Measurements from ENCODE around the gene GRB10. TPM values are rescaled to one million over a fixed set of nuclear protein-coding genes. Genes with fewer than 3 reads are reported as not detected.

GRB10 gene
- polyA plus RNA-seq, 3 donors, result 1.3 to 3.1 (median 1.5) TPM

- Mint-ChIP-seq H3K4me1 (peaks cover 38% of the 10 kb centered on the region), H3K36me3 (peaks cover 2 to 4% of the 10 kb centered on the region in 2 donors), H3K9me3 (peaks cover 3 to 5% (median 4%) of the 10 kb centered on the region in 7 donors), H3K4me3 (no peak overlapping the region), H3K27ac (no peak overlapping the region), H3K27me3 (ENCODE audit: low read depth in 3 of 3) (peaks cover 0 to 3% (median 0%) of the 10 kb centered on the region in 3 donors)
- Histone ChIP-seq H3K4me3 (replicated peaks in 1 of 3; ENCODE audit: low read depth in 2 of 3, low read length in 3 of 3) (no peak overlapping the region), H3K9me3 (replicated peaks in 1 of 2; ENCODE audit: control insufficient read depth in 1 of 2, insufficient read depth in 1 of 2, low read length in 2 of 2) (peaks cover 0 to 3% of the 10 kb centered on the region in 2 donors), H3K4me2 (replicated peaks; ENCODE audit: extremely low read depth, low read length, poor library complexity, severe bottlenecking) (no peak overlapping the region), H3K27me3 (ENCODE audit: control insufficient read depth in 2 of 2, insufficient read depth in 2 of 2, low read length in 2 of 2) (no peaks in the 10 kb centered on the region), H3K27ac (ENCODE audit: low read depth in 1 of 2, low read length in 2 of 2) (no peak overlapping the region), H3K4me1 (ENCODE audit: control insufficient read depth in 1 of 2, insufficient read depth in 2 of 2, low read length in 2 of 2) (peaks cover 6 to 19% of the 10 kb centered on the region in 2 donors), H4K20me1 (ENCODE audit: insufficient read depth, low read length) (no peaks in the 10 kb centered on the region), H3K79me2 (ENCODE audit: insufficient read depth, low read length) (no peaks in the 10 kb centered on the region), H2AFZ (ENCODE audit: insufficient read depth, low read depth, low read length, poor library complexity, severe bottlenecking) (no peak overlapping the region), H3K36me3 (replicated peaks in 1 of 2; ENCODE audit: control insufficient read depth in 1 of 2, insufficient read depth in 2 of 2, low read length in 2 of 2) (no peaks in the 10 kb centered on the region), H3K9ac (ENCODE audit: insufficient read depth, low read length, poor library complexity, severe bottlenecking) (no peak overlapping the region)
- no peak for DNase-seq
- no peak for TF ChIP-seq CTCF (IDR thresholded peaks at IDR 0.05)
- WGBS (ENCODE audit: insufficient coverage), result 96% methylated on average over 10 of the region's 10 CpGs
- intact Hi-C loops (cut with micrococcal nuclease), result no loop called here
Measured at GRCh38 chr7:50721160-50721559, 61.5 kb downstream of the GRB10 start.

- Histone ChIP-seq H3K79me2 (ENCODE audit: insufficient read depth, low read length) (no peaks in the 10 kb centered on the region), H3K27me3 (ENCODE audit: control insufficient read depth in 2 of 2, insufficient read depth in 2 of 2, low read length in 2 of 2) (no peaks in the 10 kb centered on the region), H4K20me1 (ENCODE audit: insufficient read depth, low read length) (no peaks in the 10 kb centered on the region), H2AFZ (ENCODE audit: insufficient read depth, low read depth, low read length, poor library complexity, severe bottlenecking) (no peak overlapping the region), H3K4me1 (ENCODE audit: control insufficient read depth in 1 of 2, insufficient read depth in 2 of 2, low read length in 2 of 2) (peaks cover 6 to 19% of the 10 kb centered on the region in 2 donors), H3K27ac (ENCODE audit: low read depth in 1 of 2, low read length in 2 of 2) (no peak overlapping the region), H3K36me3 (replicated peaks in 1 of 2; ENCODE audit: control insufficient read depth in 1 of 2, insufficient read depth in 2 of 2, low read length in 2 of 2) (no peaks in the 10 kb centered on the region), H3K9ac (ENCODE audit: insufficient read depth, low read length, poor library complexity, severe bottlenecking) (no peak overlapping the region), H3K4me2 (replicated peaks; ENCODE audit: extremely low read depth, low read length, poor library complexity, severe bottlenecking) (no peak overlapping the region), H3K9me3 (replicated peaks in 1 of 2; ENCODE audit: control insufficient read depth in 1 of 2, insufficient read depth in 1 of 2, low read length in 2 of 2) (peaks cover 0 to 3% of the 10 kb centered on the region in 2 donors), H3K4me3 (replicated peaks in 1 of 3; ENCODE audit: low read depth in 2 of 3, low read length in 3 of 3) (no peak overlapping the region)
- no peak overlapping the region for H3K4me3 Mint-ChIP-seq
- DNase-seq, result no peak
- peaks cover 0 to 3% (median 0%) of the 10 kb centered on the region in 3 donors for H3K27me3 Mint-ChIP-seq (ENCODE audit: low read depth in 3 of 3)
- no peak for TF ChIP-seq CTCF (IDR thresholded peaks at IDR 0.05)
- H3K4me1 Mint-ChIP-seq, result peaks cover 37% of the 10 kb centered on the region
- 94% methylated on average over 3 of the region's 7 CpGs for WGBS (ENCODE audit: insufficient coverage)
- peaks cover 2 to 4% of the 10 kb centered on the region in 2 donors for H3K36me3 Mint-ChIP-seq
- intact Hi-C loops (cut with micrococcal nuclease), result no loop called here
- peaks cover 3 to 5% (median 4%) of the 10 kb centered on the region in 7 donors for H3K9me3 Mint-ChIP-seq
- no peak overlapping the region for H3K27ac Mint-ChIP-seq
Measured at GRCh38 chr7:50720295-50720694, 62.4 kb downstream of the GRB10 start.

All from CD14-positive monocyte (primary cell).